ENCODE measurements around the gene KAZN. TPM values are rescaled to one million over a fixed set of nuclear protein-coding genes. Genes with fewer than 3 reads are reported as not detected.

The KAZN gene
- polyA plus RNA-seq, 1 of the 3 experiments (the other 2 are of a cell fraction): 6.8 TPM

DNA sequence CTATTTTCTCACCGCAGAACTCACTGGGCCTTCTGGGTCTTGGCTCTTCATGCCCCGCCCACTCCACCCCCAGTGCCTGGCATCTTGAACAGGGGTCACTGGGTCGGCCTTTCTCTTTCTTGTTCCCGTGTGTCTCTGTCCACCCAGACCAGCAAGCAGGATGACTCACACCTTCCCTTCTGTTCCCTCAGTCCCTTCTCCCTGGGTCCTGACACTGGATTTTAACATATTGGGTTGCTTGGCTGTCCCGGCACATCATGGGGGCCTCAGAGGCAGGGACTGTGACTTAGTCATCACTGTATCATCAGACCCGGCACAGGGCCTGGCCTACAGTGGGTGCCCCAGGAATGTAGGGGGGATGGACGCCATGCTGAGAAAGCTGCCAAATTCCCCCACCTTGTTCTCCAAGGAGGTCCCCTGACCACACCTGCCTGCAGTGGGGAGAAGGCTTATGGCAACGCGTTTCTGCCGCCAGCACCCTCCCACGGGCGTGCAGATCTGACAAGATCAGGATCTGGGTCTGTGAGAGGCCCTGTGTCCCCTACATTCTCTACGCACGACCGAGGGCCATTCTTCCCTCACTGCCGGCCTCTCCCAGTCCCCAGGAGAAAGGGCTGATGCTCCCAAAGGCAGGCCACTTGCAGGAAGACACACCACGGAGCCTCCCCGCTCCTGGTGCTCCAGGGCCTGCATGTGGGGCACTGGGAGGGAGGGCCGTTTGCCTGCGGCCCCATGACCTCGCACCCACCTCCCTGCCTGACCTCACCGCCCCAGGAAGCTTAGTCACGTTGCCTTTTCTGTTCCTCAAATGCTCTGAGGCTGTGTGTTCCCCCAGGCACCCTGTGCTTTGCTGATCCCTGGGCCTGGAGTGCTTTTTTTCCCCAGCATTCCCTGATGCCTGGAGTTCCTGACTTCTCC is 397.9 kb downstream of the KAZN start:
- DNase-seq: peak; percentile 37
- H3K27me3 ChIP-seq (ENCODE audit: insufficient read depth): no peaks in the 10 kb centered on the region
- peaks cover 67% of the 10 kb centered on the region for H3K79me2 ChIP-seq (ENCODE audit: insufficient read depth)
- H3K4me3 ChIP-seq (ENCODE audit: low read depth in 2 of 2, low read length in 1 of 2): no peak overlapping the region
- POLR2A ChIA-PET: no interaction called here
- H4K20me1 ChIP-seq (ENCODE audit: insufficient read depth): no peaks in the 10 kb centered on the region
- H3K36me3 ChIP-seq (replicated peaks in 1 of 2; ENCODE audit: control insufficient read depth in 1 of 2, insufficient read depth in 2 of 2, low read length in 1 of 2): no peaks in the 10 kb centered on the region
- no peak overlapping the region for H2AFZ ChIP-seq (ENCODE audit: low read depth)
- H3K9ac ChIP-seq: peak overlapping the region; percentile 31; the same call in 1 of the 2 replicates
- peak overlapping the region in 1 of 2 experiments; percentile 73; a peak in 2 of 4 replicates for H3K27ac ChIP-seq (ENCODE audit: low read depth in 2 of 2, low read length in 1 of 2)
- H3K9me3 ChIP-seq: no peaks in the 10 kb centered on the region
- peaks cover 20% of the 10 kb centered on the region for H3F3A ChIP-seq (replicated peaks; ENCODE audit: insufficient read depth)
- peaks cover 10 to 22% of the 10 kb centered on the region in 2 experiments; a peak in 2 of 4 replicates for H3K4me1 ChIP-seq (ENCODE audit: control insufficient read depth in 1 of 2, insufficient read depth in 2 of 2, low read depth in 1 of 2, low read length in 1 of 2)
- CTCF ChIA-PET: interaction anchor here (1.3 kb wide), 1 partner anchor 13 kb away, joined by 3 read pairs; no protein-coding TSS in a partner anchor
- H3K9me2 ChIP-seq: no peaks in the 10 kb centered on the region
- TF ChIP-seq FOSL2 (IDR thresholded peaks at IDR 0.05; ENCODE audit: borderline replicate concordance, low read depth) (peak; percentile 81), TAF1 (IDR thresholded peaks at IDR 0.05; ENCODE audit: borderline replicate concordance, low read depth, low read length) (no peak), RXRA (IDR thresholded peaks at IDR 0.05; ENCODE audit: borderline replicate concordance, low read depth) (peak; percentile 59; the same call in 1 of the 2 replicates), IRF3 (IDR thresholded peaks at IDR 0.05; ENCODE audit: low read depth, low read length) (no peak), GABPA (IDR thresholded peaks at IDR 0.05; ENCODE audit: low read depth) (no peak), PBX3 (IDR thresholded peaks at IDR 0.05) (peak; percentile 48; the same call in 1 of the 2 replicates), MEF2A (IDR thresholded peaks at IDR 0.05; ENCODE audit: borderline replicate concordance, low read depth) (no peak), CHD2 (IDR thresholded peaks at IDR 0.05; ENCODE audit: low read length, partially characterized antibody) (no peak), GATA2 (CRISPR knock-in tag; IDR thresholded peaks at IDR 0.05) (no peak), TEAD4 (IDR thresholded peaks at IDR 0.05; ENCODE audit: borderline replicate concordance, insufficient read depth) (0 out of 2 replicates have a peak, but pooled peaks have one; percentile 32), JUND (IDR thresholded peaks at IDR 0.05) (peak; percentile 71), MXI1 (IDR thresholded peaks at IDR 0.05; ENCODE audit: low read depth, low read length) (no peak), EP300 (IDR thresholded peaks at IDR 0.05; ENCODE audit: borderline replicate concordance in 1 of 2, low read depth in 1 of 2, low read length in 1 of 2) (peak in 1 of 2 experiments; percentile 56; a peak in 1 of 4 replicates), SIN3A (IDR thresholded peaks at IDR 0.05; ENCODE audit: borderline replicate concordance, low read depth, low read length) (no peak), REST (IDR thresholded peaks at IDR 0.05; ENCODE audit: low read depth, low read length) (peak; percentile 48; the same call in 1 of the 2 replicates), NFIC (IDR thresholded peaks at IDR 0.05; ENCODE audit: borderline replicate concordance) (peak; percentile 79), TCF12 (IDR thresholded peaks at IDR 0.05) (peak; percentile 74)
- TF ChIP-seq, protein P1, sequence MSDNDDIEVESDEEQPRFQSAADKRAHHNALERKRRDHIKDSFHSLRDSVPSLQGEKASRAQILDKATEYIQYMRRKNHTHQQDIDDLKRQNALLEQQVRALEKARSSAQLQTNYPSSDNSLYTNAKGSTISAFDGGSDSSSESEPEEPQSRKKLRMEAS (IDR thresholded peaks at IDR 0.05; ENCODE audit: low read depth): no peak
- H3K4me2 ChIP-seq: peak overlapping the region; percentile 77
- 44% methylated on average over 15 of the region's 23 CpGs for WGBS (ENCODE audit: low lambda C conversion rate)
